CD14-positive monocyte (primary cell): ENCODE measurements around the gene ZNF831. TPM values are rescaled to one million over a fixed set of nuclear protein-coding genes. Genes with fewer than 3 reads are reported as not detected.

Source experiments
- DNase-seq, 3 donors: peaks; one replicate each; pipeline ENCODE4 v3.0.0-alpha.2; 2011 to 2022
- H2AFZ ChIP-seq: 2 replicates; pipeline ENCODE4 v1.6.0; 2012; ENCODE audit warnings: mild to moderate bottlenecking, low read depth, low read length, inconsistent platforms; ENCODE audit not compliant: insufficient read depth, poor library complexity, severe bottlenecking
- H3K27ac ChIP-seq, 2 donors: 1 replicate in 1 of 2; 2 replicates in 1 of 2; pipeline ENCODE4 v1.5.1; 2012 to 2013; ENCODE audit warnings: low read length in 2 of 2, control low read depth in 1 of 2, inconsistent platforms in 1 of 2, low read depth in 1 of 2, mild to moderate bottlenecking in 1 of 2
- H3K27me3 ChIP-seq, 2 donors: one replicate each; pipeline versions ENCODE4 v1.6.0 to v1.6.1; 2011 to 2013; ENCODE audit warnings: low read length in 2 of 2; ENCODE audit not compliant: control insufficient read depth in 2 of 2, insufficient read depth in 2 of 2
- H3K36me3 ChIP-seq, 2 donors: replicated peaks in 1 of 2; 1 replicate in 1 of 2; 2 replicates in 1 of 2; pipeline versions ENCODE4 v1.5.1 to v1.6.1; 2012 to 2013; ENCODE audit warnings: low read length in 2 of 2, control low read depth in 1 of 2, inconsistent platforms in 1 of 2, mild to moderate bottlenecking in 1 of 2; ENCODE audit not compliant: insufficient read depth in 2 of 2, control insufficient read depth in 1 of 2
- H3K4me1 ChIP-seq, 2 donors: 1 replicate in 1 of 2; 2 replicates in 1 of 2; pipeline versions ENCODE4 v1.5.1 to v1.6.1; 2012 to 2013; ENCODE audit warnings: low read length in 2 of 2, control low read depth in 1 of 2, inconsistent platforms in 1 of 2, mild to moderate bottlenecking in 1 of 2, moderate library complexity in 1 of 2; ENCODE audit not compliant: insufficient read depth in 2 of 2, control insufficient read depth in 1 of 2
- H3K4me2 ChIP-seq: replicated peaks from 2 replicates; pipeline ENCODE3; 2012; ENCODE audit warnings: low read length, moderate library complexity, mild to moderate bottlenecking; ENCODE audit not compliant: poor library complexity, severe bottlenecking; ENCODE audit errors: extremely low read depth
- H3K4me3 ChIP-seq, 3 experiments: fragments of 200-600 bp in 1 of 3; sonication (generic) in 1 of 3; replicated peaks in 1 of 3; 1 replicate in 2 of 3; 2 replicates in 1 of 3; pipeline ENCODE4 v1.5.1; 2011 to 2013; ENCODE audit warnings: low read length in 3 of 3, mild to moderate bottlenecking in 3 of 3, control low read depth in 2 of 3, low read depth in 2 of 3, inconsistent platforms in 1 of 3, moderate library complexity in 1 of 3
- H3K79me2 ChIP-seq: 2 replicates; pipeline ENCODE4 v1.6.0; 2012; ENCODE audit warnings: mild to moderate bottlenecking, control low read depth, inconsistent platforms, low read length, moderate library complexity; ENCODE audit not compliant: insufficient read depth
- H3K9ac ChIP-seq: 2 replicates; pipeline ENCODE4 v1.6.0; 2017; ENCODE audit warnings: low read length, mild to moderate bottlenecking; ENCODE audit not compliant: insufficient read depth, poor library complexity, severe bottlenecking
- H3K9me3 ChIP-seq, 2 donors: replicated peaks in 1 of 2; 1 replicate in 1 of 2; 2 replicates in 1 of 2; pipeline versions ENCODE4 v1.5.1 to v1.6.1; 2012 to 2013; ENCODE audit warnings: low read length in 2 of 2, control low read depth in 1 of 2; ENCODE audit not compliant: control insufficient read depth in 1 of 2, insufficient read depth in 1 of 2
- H4K20me1 ChIP-seq: 2 replicates; pipeline ENCODE4 v1.6.0; 2012; ENCODE audit warnings: mild to moderate bottlenecking, low read length, control low read depth, moderate library complexity; ENCODE audit not compliant: insufficient read depth
- H3K27ac Mint-ChIP-seq, 7 donors: one replicate each; pipeline ENCODE4 v1.8.0; 2020; ENCODE audit warnings: mild to moderate bottlenecking in 7 of 7, mixed read lengths in 7 of 7, moderate library complexity in 6 of 7, inconsistent platforms in 2 of 7
- H3K27me3 Mint-ChIP-seq, 3 donors: one replicate each; pipeline ENCODE4 v1.8.0; 2021 to 2022; ENCODE audit warnings: low read depth in 3 of 3, mild to moderate bottlenecking in 3 of 3, mixed read lengths in 3 of 3, moderate library complexity in 3 of 3, inconsistent platforms in 1 of 3
- H3K36me3 Mint-ChIP-seq, 2 donors: one replicate each; pipeline ENCODE4 v1.8.0; 2020; ENCODE audit warnings: mixed read lengths in 2 of 2, inconsistent platforms in 1 of 2, mild to moderate bottlenecking in 1 of 2
- H3K4me1 Mint-ChIP-seq: one replicate; pipeline ENCODE4 v1.8.0; 2020; ENCODE audit warnings: mild to moderate bottlenecking, mixed read lengths
- H3K4me3 Mint-ChIP-seq, 2 donors: one replicate each; pipeline ENCODE4 v1.8.0; 2020; ENCODE audit warnings: mild to moderate bottlenecking in 2 of 2, mixed read lengths in 2 of 2, moderate library complexity in 1 of 2
- H3K9me3 Mint-ChIP-seq, 7 donors: one replicate each; pipeline ENCODE4 v1.8.0; 2020 to 2022; ENCODE audit warnings: mixed read lengths in 7 of 7, mild to moderate bottlenecking in 6 of 7, moderate library complexity in 6 of 7, inconsistent platforms in 2 of 7
- WGBS: methylation state at CpG from one replicate; pipeline ENCODE4 v1.1.5; 2013; ENCODE audit warnings: missing lambda C conversion rate; ENCODE audit not compliant: insufficient coverage; 5-methylcytosine and 5-hydroxymethylcytosine counted together
- intact Hi-C, 2 donors: fragments of 100-400 bp; cut with micrococcal nuclease; formaldehyde crosslinking; loops; one replicate each; pipeline versions ENCODE4 v1.15.0 to v1.15.1; 2023
- polyA minus RNA-seq: library from RNA; depleted of rRNA, polyadenylated mRNA; stranded (reverse); fragments of >200 nt; gene quantifications from 2 replicates; pipeline ENCODE4 v1.2.3, GENCODE V29; 2012
- polyA plus RNA-seq, 3 donors: library from polyadenylated mRNA; depleted of rRNA in 1 of 3; unstranded in 2 of 3; stranded (reverse) in 1 of 3; fragments of 300-500 nt in 2 of 3; fragments of >200 nt in 1 of 3; fragmentation: Illumina TruSeq in 2 of 3; gene quantifications; 1 replicate in 2 of 3; 2 replicates in 1 of 3; pipeline ENCODE4 v1.2.3, GENCODE V29; 2012 to 2021
- total RNA-seq, 12 experiments: library from RNA in 1 of 12; stranded (reverse) in 1 of 12; fragments of 120-200 nt in 1 of 12; gene quantifications; one replicate each; pipeline ENCODE4 v1.2.4 and lab custom pipeline; 2013 to 2026; ENCODE audit warnings: mixed read lengths in 6 of 12, inconsistent platforms in 1 of 12
- TF ChIP-seq, protein P1 (sequence below): fragments of 200-600 bp; IDR thresholded peaks from one replicate; pipeline ENCODE4 v1.8.0; 2022; ENCODE audit warnings: antibody characterized with exemption, mild to moderate bottlenecking

Gene ZNF831
- 0.08 TPM for total RNA-seq (2013)
- polyA plus RNA-seq (under 1 TPM in 2 of 3 donors, not detected in 1; 0.03 to 0.09 TPM), polyA minus RNA-seq (under 0.01 and 0.16 TPM in 2 replicates), total RNA-seq (lab: John Stamatoyannopoulos, UW) (0.06 to 3.2 (median 0.17) reads per million in 11 experiments)

DNA sequence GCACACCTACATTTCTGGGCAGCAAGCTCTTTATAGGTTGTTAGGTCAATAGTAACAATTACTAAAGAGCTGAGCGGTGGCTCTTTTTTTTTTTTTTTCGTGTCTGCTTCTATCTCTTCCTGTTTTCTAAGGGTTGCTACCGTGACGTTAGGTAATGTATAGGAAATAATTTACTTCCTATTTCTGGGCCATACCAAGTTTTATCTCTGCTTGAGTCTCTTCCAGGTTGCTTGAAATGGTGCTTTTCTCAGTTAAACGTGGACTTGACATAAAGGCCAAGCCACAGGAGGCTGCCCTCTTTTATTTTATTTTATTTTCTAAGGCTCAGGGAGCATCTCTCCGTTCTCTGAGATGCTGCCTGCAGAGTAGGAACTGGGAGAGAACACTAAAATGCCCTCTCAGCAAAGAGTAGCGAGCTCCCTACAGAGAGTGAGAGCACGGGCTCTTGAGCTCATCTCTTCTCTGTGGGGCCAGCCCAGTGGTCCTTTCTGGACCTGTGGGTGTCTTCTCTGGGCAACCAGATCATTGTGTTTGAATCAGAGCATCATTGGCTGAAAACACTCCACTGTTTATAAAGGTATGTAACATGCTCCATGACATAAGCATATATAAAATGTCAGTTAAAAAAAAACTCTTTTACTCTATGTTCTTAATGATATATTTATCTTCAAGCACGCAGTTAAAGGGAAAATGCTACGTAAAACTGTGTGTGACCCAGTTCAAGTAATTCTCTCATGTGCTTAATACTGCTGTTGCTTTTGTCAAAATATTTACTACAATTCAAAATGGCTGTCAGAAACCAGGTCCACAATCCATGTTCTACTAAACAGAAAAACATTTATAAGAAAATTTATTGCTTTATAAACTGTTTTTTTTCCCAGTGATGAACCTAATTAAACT is at the start of gene ZNF831:
Gene ZNF831, plus strand, starts transcription at position 191 of the 900 bp plus-strand sequence. CDS start 27,199 bp downstream, outside the sequence.
- WGBS: 60% methylated on average over 2 of the region's 10 CpGs
- peaks cover 9 to 21% (median 12%) of the 10 kb centered on the region in 3 donors for H3K27me3 Mint-ChIP-seq
- H3K27ac Mint-ChIP-seq: peak within 1 kb of the TSS; percentile 70 to 87 (median 80)
- H3K9me3 Mint-ChIP-seq: peaks cover 0 to 3% (median 0%) of the 10 kb centered on the region in 7 donors
- peaks cover 18% of the 10 kb centered on the region for H3K4me1 Mint-ChIP-seq
- H3K9me3 ChIP-seq: no peaks in the 10 kb centered on the region
- peak within 1 kb of the TSS; percentile 62 for H2AFZ ChIP-seq
- peaks cover 0 to 3% of the 10 kb centered on the region in 2 donors for H3K27me3 ChIP-seq
- peak; percentile 43 to 75 (median 51) for DNase-seq
- no peaks in the 10 kb centered on the region for H4K20me1 ChIP-seq
- peak within 1 kb of the TSS; percentile 28 for H3K4me2 ChIP-seq
- H3K4me3 Mint-ChIP-seq: peak within 1 kb of the TSS; percentile 20 to 67
- peak within 1 kb of the TSS in 1 of 3 experiments; percentile 31 for H3K4me3 ChIP-seq
- TF ChIP-seq, protein P1, sequence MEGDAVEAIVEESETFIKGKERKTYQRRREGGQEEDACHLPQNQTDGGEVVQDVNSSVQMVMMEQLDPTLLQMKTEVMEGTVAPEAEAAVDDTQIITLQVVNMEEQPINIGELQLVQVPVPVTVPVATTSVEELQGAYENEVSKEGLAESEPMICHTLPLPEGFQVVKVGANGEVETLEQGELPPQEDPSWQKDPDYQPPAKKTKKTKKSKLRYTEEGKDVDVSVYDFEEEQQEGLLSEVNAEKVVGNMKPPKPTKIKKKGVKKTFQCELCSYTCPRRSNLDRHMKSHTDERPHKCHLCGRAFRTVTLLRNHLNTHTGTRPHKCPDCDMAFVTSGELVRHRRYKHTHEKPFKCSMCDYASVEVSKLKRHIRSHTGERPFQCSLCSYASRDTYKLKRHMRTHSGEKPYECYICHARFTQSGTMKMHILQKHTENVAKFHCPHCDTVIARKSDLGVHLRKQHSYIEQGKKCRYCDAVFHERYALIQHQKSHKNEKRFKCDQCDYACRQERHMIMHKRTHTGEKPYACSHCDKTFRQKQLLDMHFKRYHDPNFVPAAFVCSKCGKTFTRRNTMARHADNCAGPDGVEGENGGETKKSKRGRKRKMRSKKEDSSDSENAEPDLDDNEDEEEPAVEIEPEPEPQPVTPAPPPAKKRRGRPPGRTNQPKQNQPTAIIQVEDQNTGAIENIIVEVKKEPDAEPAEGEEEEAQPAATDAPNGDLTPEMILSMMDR: no peak
- H3K27ac ChIP-seq: peak within 1 kb of the TSS in 1 of 2 donors; percentile 26
- H3K36me3 Mint-ChIP-seq: no peaks in the 10 kb centered on the region
- H3K36me3 ChIP-seq: no peaks in the 10 kb centered on the region
- no peak within 1 kb of the TSS for H3K9ac ChIP-seq
- intact Hi-C loops: no loop called here
- H3K79me2 ChIP-seq: no peaks in the 10 kb centered on the region
- H3K4me1 ChIP-seq: peaks cover 10 to 11% of the 10 kb centered on the region in 2 donors

DNA sequence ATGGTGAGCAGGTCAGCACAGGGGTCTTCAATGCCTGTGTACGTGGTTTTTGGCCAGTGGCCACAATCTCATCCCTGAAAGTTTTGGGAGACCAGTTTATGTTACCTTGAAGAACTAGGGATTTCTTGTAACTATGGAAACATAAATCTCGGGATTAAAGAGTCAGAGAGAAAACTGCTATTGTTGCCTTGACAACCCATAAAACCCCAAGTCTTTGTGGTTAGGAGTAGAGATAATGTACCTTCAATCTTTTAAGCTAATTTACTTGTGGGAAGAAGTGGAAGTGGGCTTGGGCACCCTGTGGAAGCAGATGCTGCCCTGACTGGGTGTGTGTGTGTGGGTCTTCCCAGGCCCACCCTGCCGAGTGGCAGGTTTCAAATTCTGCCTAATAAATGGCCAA is 46.1 kb upstream of the ZNF831 start:
- H3K4me3 Mint-ChIP-seq: no peak overlapping the region
- peaks cover 0 to 4% of the 10 kb centered on the region in 2 donors for H3K9me3 ChIP-seq
- H3K27ac ChIP-seq: no peak overlapping the region
- peaks cover 12 to 21% of the 10 kb centered on the region in 2 donors for H3K4me1 ChIP-seq
- H3K4me1 Mint-ChIP-seq: peaks cover 23% of the 10 kb centered on the region
- intact Hi-C loops: no loop called here
- peaks cover 5 to 6% of the 10 kb centered on the region in 2 donors for H3K27me3 ChIP-seq
- DNase-seq: no peak
- peaks cover 3 to 8% (median 5%) of the 10 kb centered on the region in 3 donors for H3K27me3 Mint-ChIP-seq
- H4K20me1 ChIP-seq: no peaks in the 10 kb centered on the region
- no peak overlapping the region for H3K4me3 ChIP-seq
- peaks cover 4 to 15% (median 6%) of the 10 kb centered on the region in 7 donors for H3K9me3 Mint-ChIP-seq
- no peak overlapping the region for H3K4me2 ChIP-seq
- no peak overlapping the region for H3K9ac ChIP-seq
- H3K79me2 ChIP-seq: no peaks in the 10 kb centered on the region
- no peaks in the 10 kb centered on the region for H3K36me3 ChIP-seq
- H3K27ac Mint-ChIP-seq: no peak overlapping the region
- H3K36me3 Mint-ChIP-seq: no peaks in the 10 kb centered on the region
- H2AFZ ChIP-seq: no peak overlapping the region
- TF ChIP-seq, protein P1: no peak
- 84% methylated on average over 2 of the region's 3 CpGs for WGBS
